Nephron (organoid): Measurements from ENCODE around the gene SH3RF3.

ENCODE experiments used
- H3K27ac Mint-ChIP-seq, 3 experiments: 2 replicates each; pipeline ENCODE4 v1.8.0; 2020; ENCODE audit warnings: mixed read lengths in 3 of 3, mild to moderate bottlenecking in 2 of 3, moderate library complexity in 1 of 3
- H3K27me3 Mint-ChIP-seq: 2 replicates; pipeline ENCODE4 v1.8.0; 2021; ENCODE audit warnings: low read depth, mild to moderate bottlenecking, moderate library complexity, mixed read lengths
- H3K36me3 Mint-ChIP-seq: 2 replicates; pipeline ENCODE4 v1.8.0; 2020; ENCODE audit warnings: low read depth, mixed read lengths
- H3K4me1 Mint-ChIP-seq: 2 replicates; pipeline ENCODE4 v1.8.0; 2020; ENCODE audit warnings: mixed read lengths
- H3K4me3 Mint-ChIP-seq, 3 experiments: 2 replicates each; pipeline ENCODE4 v1.8.0; 2020; ENCODE audit warnings: mild to moderate bottlenecking in 3 of 3, mixed read lengths in 3 of 3, moderate library complexity in 2 of 3
- H3K9me3 Mint-ChIP-seq: 2 replicates; pipeline ENCODE4 v1.8.0; 2020; ENCODE audit warnings: mixed read lengths
- CTCF ChIP-seq, 3 experiments: fragments of 200-600 bp; sonication (generic); IDR thresholded peaks; one replicate each; pipeline ENCODE4 v1.5.0; 2021; ENCODE audit warnings: antibody characterized with exemption in 3 of 3; ENCODE audit not compliant: unreplicated experiment in 3 of 3

Gene SH3RF3

GRCh38 chr2:109131777-109132176 lies 2.8 kb downstream of the SH3RF3 start:
- Mint-ChIP-seq H3K9me3 (no peaks in the 10 kb centered on the region), H3K4me3 (peak overlapping the region; percentile 32 to 75 (median 44)), H3K36me3 (no peaks in the 10 kb centered on the region), H3K27ac (no peak overlapping the region), H3K4me1 (peaks cover 36% of the 10 kb centered on the region), H3K27me3 (peaks cover 53% of the 10 kb centered on the region)
- TF ChIP-seq CTCF (IDR thresholded peaks at IDR 0.05; ENCODE audit: unreplicated experiment in 3 of 3) = no peak

- TF ChIP-seq CTCF (IDR thresholded peaks at IDR 0.05; ENCODE audit: unreplicated experiment in 3 of 3) = no peak
Observed at GRCh38 chr2:109132626-109133025, 3.6 kb downstream of the SH3RF3 start.

GRCh38 chr2:109133746-109134145 lies 4.7 kb downstream of the SH3RF3 start:
- Mint-ChIP-seq H3K27ac (no peak overlapping the region), H3K9me3 (no peaks in the 10 kb centered on the region), H3K4me1 (peaks cover 42% of the 10 kb centered on the region), H3K36me3 (no peaks in the 10 kb centered on the region), H3K27me3 (peaks cover 55% of the 10 kb centered on the region), H3K4me3 (no peak overlapping the region)
- TF ChIP-seq CTCF (IDR thresholded peaks at IDR 0.05; ENCODE audit: unreplicated experiment in 3 of 3) = no peak

More at GRCh38 chr2:109132626-109133025, 3.6 kb downstream of the SH3RF3 start:
- peaks cover 50% of the 10 kb centered on the region for H3K27me3 Mint-ChIP-seq
- peaks cover 41% of the 10 kb centered on the region for H3K4me1 Mint-ChIP-seq
- H3K4me3 Mint-ChIP-seq = no peak overlapping the region
- no peaks in the 10 kb centered on the region for H3K36me3 Mint-ChIP-seq
- no peak overlapping the region for H3K27ac Mint-ChIP-seq
- H3K9me3 Mint-ChIP-seq = no peaks in the 10 kb centered on the region

- H3K27me3 Mint-ChIP-seq = peaks cover 60% of the 10 kb centered on the region
- H3K27ac Mint-ChIP-seq = peak overlapping the region in 1 of 3 experiments; percentile 70
- H3K4me1 Mint-ChIP-seq = peaks cover 44% of the 10 kb centered on the region
- no peak for TF ChIP-seq CTCF (IDR thresholded peaks at IDR 0.05; ENCODE audit: unreplicated experiment in 3 of 3)
- no peak overlapping the region for H3K4me3 Mint-ChIP-seq
- H3K36me3 Mint-ChIP-seq = no peaks in the 10 kb centered on the region
- H3K9me3 Mint-ChIP-seq = no peaks in the 10 kb centered on the region
Observed at GRCh38 chr2:109134741-109135358, 5.8 kb downstream of the SH3RF3 start.

GRCh38 chr2:109135359-109136197 lies 6.6 kb downstream of the SH3RF3 start:
- Mint-ChIP-seq H3K4me3 (peak overlapping the region in 1 of 3 experiments; percentile 40), H3K36me3 (no peaks in the 10 kb centered on the region), H3K27ac (peak overlapping the region in 1 of 3 experiments; percentile 70), H3K27me3 (peaks cover 53% of the 10 kb centered on the region), H3K9me3 (no peaks in the 10 kb centered on the region), H3K4me1 (peaks cover 37% of the 10 kb centered on the region)
- no peak for TF ChIP-seq CTCF (IDR thresholded peaks at IDR 0.05; ENCODE audit: unreplicated experiment in 3 of 3)
